PC-3 (cell line): ENCODE measurements around the gene RBM26. TPM values are rescaled to one million over a fixed set of nuclear protein-coding genes. Genes with fewer than 3 reads are reported as not detected.

ENCODE experiments used
- total RNA-seq: library from RNA; depleted of rRNA; stranded (reverse); fragments of >200 nt; gene quantifications from 2 replicates; pipeline ENCODE4 v1.2.3, GENCODE V29; 2014; rRNA removed

The RBM26 gene
- total RNA-seq, 1 experiment from 2014 or later: 16.1 TPM

Other genes with a start within 250 kb of the RBM26 start
- 17.9 and 19.5 TPM in 2 replicates for gene NDFIP2, start 74.9 kb upstream of the RBM26 start, total RNA-seq